Dermis blood vessel endothelial cell (primary cell): ENCODE data around the gene TFB2M. TPM values are rescaled to one million over a fixed set of nuclear protein-coding genes. Genes with fewer than 3 reads are reported as not detected.
"Not testable (repeated sequence)": the region's sequence is repeated elsewhere in the genome, so short reads cannot be mapped to it uniquely, and the experiment has no call there.

Source experiments
- DNase-seq: peaks from one replicate; pipeline ENCODE4 v3.0.0; 2010
- total RNA-seq: library from RNA; depleted of rRNA; stranded (reverse); fragments of >200 nt; gene quantifications from 2 replicates; pipeline ENCODE4 v1.2.3, GENCODE V29; 2014

TFB2M gene
- total RNA-seq, 1 donor from 2014 or later, result 16.2 TPM

- DNase-seq, result no peak
Measured at GRCh38 chr1:246582301-246583055, 16.4 kb upstream of the TFB2M start.

GRCh38 chr1:246580497-246581370, 14.7 kb upstream of the TFB2M start:
- no peak for DNase-seq

GRCh38 chr1:246579818-246580217, 13.8 kb upstream of the TFB2M start:
- DNase-seq, result no peak

GRCh38 chr1:246577720-246578106, 11.7 kb upstream of the TFB2M start:
- no peak for DNase-seq

GRCh38 chr1:246577082-246577719, 11.1 kb upstream of the TFB2M start:
- DNase-seq, result no peak

GRCh38 chr1:246576709-246577032, 10.6 kb upstream of the TFB2M start:
- no peak for DNase-seq

GRCh38 chr1:246573491-246573890, 7.4 kb upstream of the TFB2M start:
- DNase-seq, result peak; percentile 39

- peak; percentile 56 for DNase-seq
Measured at GRCh38 chr1:246572785-246573184, 6.7 kb upstream of the TFB2M start.

GRCh38 chr1:246571953-246572352, 5.9 kb upstream of the TFB2M start:
- no peak for DNase-seq

- peak; percentile 52 for DNase-seq
Measured at GRCh38 chr1:246571309-246571708, 5.2 kb upstream of the TFB2M start.

- peak; percentile 96 for DNase-seq
Measured at GRCh38 chr1:246569248-246570238, 3.5 kb upstream of the TFB2M start.

- DNase-seq, result no peak
Measured at GRCh38 chr1:246567646-246568235, 1.7 kb upstream of the TFB2M start.

- DNase-seq, result peak; percentile 70
Measured at GRCh38 chr1:246566813-246567645, 968 bp upstream of the TFB2M start.

GRCh38 chr1:246565751-246566127, 322 bp downstream of the TFB2M start:
- peak; percentile 75 for DNase-seq

- no peak for DNase-seq
Measured at GRCh38 chr1:246564839-246565750, 966 bp downstream of the TFB2M start.

- DNase-seq, result not testable (repeated sequence)
Measured at GRCh38 chr1:246560833-246561232, 5.2 kb downstream of the TFB2M start.

GRCh38 chr1:246559310-246559709, 6.8 kb downstream of the TFB2M start:
- DNase-seq, result no peak

- DNase-seq, result no peak
Measured at GRCh38 chr1:246558041-246558440, 8.0 kb downstream of the TFB2M start.

GRCh38 chr1:246554201-246554600, 11.9 kb downstream of the TFB2M start:
- DNase-seq, result no peak

- no peak for DNase-seq
Measured at GRCh38 chr1:246552110-246552509, 14.0 kb downstream of the TFB2M start.
